HG02642 (cell line): ENCODE measurements around the gene HES1.

Experiments
- ATAC-seq: cut with Tn5 transposase; IDR thresholded peaks from one replicate; pipeline ENCODE4 v1.9.1; 2021; ENCODE audit warnings: mild to moderate bottlenecking; ENCODE audit not compliant: unreplicated experiment, poor library complexity

Gene HES1

GRCh38 chr3:194101592-194102432 is 34.1 kb upstream of the HES1 start:
- ATAC-seq: peak; percentile 29

DNA sequence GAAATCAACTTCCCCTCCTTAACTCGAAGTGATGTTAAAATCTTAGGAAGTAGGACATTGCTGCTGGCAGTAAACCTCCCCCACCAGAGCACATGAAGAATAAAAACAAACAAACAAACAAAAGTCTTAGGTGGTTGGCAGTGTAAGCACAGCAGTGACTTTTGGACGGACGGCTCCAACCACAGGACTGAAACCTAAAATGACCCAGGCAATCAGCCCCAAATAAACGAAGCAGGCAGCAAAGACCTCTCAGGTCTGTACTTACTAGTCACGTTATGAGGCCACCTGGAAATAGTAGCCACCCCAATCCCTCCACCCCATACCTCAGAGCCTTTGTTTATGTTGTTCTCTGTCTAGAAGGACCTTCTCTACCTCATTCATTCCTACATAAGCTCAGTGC is 33.5 kb upstream of the HES1 start:
- ATAC-seq: no peak

GRCh38 chr3:194103505-194103904 is 32.4 kb upstream of the HES1 start:
- peak; percentile 29 for ATAC-seq

GRCh38 chr3:194103983-194104751 is 31.8 kb upstream of the HES1 start:
- ATAC-seq: no peak

DNA sequence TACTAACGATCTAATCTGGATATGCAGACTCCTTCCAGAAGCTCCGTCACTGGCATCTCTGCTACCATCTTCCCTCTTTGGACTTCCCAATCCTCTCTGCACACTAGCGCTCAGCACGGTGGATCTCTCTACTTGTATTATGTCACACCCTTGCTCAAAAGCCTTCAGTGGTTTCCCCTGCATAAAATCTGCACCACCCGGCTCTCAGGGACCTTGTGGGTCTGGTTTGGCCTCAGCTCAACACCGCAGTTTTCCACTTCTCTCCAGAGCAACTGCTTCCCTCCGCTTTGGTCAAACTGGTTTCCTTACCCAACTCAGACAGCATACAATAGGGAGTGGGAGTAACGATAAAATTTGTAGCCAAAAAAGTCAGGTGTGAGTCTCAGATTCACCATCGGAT is 30.7 kb upstream of the HES1 start:
- ATAC-seq: no peak

GRCh38 chr3:194107107-194107506 is 28.8 kb upstream of the HES1 start:
- no peak for ATAC-seq

DNA sequence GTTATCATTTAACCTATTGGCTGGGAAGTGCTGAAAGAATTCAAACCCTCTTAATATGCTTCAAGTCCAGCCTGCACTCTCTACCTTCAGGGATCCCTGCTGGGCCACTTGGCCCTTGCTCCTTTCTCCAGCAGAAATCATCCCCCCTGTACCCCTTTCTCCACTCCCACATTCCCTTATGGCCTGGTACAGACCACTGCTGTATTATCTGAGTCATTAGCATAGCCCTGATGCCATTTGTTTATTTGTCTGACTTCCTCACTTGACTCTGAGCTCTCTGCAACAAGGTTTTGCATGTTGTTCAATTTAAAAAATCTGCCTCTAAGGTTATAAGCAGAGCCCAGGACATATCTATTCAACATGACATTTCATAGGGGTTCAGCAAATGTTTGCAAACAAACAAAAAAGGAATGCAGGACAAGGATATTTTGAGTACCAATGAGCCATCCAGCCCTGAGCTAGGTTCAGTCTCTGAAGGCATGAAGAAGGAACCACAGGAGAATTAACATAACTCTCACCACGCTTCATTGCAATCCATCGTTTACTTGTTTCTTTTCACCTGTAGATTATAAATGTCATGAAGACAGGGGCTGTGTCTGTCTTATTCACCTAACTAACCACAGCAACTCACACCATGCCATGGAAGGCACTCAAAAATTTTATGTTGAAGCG is 26.6 kb upstream of the HES1 start:
- ATAC-seq: no peak

DNA sequence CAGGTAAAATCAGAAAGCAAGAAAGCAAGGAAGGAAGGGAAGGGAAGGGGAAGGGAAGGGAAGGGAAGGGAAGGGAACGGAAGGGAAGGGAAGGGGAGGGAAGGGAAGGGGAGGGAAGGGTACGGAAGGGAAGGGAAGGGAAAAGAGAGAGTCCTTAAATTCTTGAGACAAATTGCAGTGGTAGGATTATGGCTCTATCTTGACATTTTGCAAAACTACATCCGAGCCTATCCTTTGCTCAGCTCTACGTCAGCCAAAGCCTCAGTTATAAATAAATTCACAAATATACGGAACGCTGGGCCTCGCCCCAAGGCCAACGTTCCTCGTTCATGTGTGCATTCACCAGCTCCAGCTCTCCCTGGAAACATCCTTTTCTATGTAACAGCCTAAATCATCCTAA is 25.5 kb upstream of the HES1 start:
- ATAC-seq: no peak

- no peak for ATAC-seq
Observed at GRCh38 chr3:194111336-194111735, 24.6 kb upstream of the HES1 start.

DNA sequence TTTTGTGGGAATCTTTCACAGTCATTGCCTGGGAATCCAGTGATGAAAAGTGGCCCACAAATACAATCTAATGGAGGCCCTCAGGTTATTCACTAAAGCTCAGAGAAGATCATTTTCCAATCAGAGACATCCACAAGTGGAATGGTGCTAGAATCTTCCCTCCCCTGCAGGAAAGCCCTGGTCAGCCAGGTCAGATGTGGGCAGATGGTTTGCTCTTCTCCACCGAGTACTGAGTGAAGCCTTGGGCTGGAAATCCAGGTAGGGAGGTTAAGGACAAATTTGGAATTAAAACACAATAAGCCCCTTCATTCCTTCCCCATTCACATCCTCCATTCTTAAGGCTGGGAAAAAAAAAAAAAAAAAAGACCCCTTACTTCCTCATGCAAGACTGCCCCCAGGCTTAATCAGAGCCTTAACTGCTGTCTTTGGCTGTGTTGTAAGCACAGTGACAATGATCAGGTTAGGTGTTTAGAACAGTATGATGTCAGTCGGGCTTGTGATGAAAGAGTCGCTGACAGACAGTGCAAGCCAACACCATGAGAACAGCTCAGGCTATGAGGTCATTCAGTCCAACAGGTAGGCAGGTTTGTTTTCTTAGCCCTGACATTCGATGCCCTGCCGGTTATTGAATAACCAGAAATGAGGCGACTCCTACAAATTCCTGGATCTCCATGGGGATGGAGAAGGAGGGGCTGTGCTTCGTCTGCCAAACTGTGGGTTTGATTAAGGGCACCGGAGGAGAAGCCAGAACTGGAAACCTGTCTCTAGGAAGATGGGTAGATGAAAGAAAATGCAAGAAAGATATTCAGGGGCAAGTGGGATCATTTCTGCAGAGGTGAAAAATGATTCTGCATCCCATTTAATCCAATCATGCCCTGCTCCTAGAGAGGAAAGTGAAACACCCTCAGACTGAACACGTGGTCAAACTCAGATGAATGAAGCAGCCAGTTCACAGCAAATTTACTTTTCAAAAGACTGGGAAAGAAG is 23.5 kb upstream of the HES1 start:
- no peak for ATAC-seq

DNA sequence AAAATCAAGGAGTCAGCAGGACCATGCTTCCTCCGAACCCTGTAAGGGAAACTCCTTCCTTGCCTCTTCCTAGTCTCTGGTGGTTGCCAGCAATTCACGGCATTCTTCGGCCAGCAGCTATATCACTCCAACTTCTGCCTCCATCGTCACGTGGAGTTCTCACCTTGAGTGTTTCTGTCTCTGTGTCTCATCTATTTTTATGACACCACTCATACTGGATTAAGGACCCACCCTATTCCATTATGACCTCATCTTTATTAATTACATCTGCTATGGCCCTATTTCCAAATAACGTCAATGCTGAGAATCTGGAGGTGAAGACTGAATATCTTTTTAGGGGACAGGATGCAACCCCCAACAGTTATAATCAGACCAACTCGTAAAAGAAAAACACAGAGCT is 21.8 kb upstream of the HES1 start:
- ATAC-seq: no peak

GRCh38 chr3:194117104-194117845 is 18.7 kb upstream of the HES1 start:
- no peak for ATAC-seq

GRCh38 chr3:194118920-194119319 is 17.0 kb upstream of the HES1 start:
- ATAC-seq: no peak

- no peak for ATAC-seq
Observed at GRCh38 chr3:194119831-194120590, 15.9 kb upstream of the HES1 start.

- ATAC-seq: no peak
Observed at GRCh38 chr3:194120789-194121770, 14.9 kb upstream of the HES1 start.

DNA sequence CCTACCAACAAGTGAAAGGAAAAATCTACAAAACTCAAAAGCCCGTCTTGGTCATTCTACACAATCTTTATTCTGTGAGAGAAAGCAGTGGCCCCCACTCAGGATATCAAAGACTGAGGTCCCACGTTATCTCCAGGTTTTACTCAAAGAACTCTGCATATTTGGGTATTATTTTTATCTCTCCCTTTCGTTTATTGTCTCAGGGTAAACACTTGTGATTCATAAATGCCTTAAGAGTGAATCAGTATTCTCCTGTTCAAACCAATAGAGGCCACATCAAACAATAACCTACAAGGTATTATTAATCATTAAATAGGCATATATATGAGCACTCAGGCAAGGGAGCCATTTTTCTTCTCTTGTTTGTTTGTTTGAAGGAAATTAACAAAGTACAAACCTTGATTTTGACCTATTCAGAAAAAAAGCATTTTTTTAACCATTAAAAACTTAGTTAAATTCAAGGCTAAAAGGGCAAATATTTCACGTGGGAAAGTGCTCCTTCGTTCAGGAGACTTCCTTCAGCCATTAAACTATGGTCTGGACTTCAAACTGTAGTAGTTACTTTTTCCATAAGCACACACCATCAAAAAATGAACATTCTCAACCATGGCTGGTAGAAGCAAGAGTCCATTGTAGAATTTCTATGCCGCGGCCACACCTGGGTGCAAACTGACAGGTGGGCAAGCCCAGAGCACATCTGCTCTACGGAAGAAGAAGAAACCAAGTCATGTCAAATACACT is 13.9 kb upstream of the HES1 start:
- no peak for ATAC-seq

GRCh38 chr3:194123726-194124125 is 12.2 kb upstream of the HES1 start:
- no peak for ATAC-seq
